Activated effector memory CD4-positive, alpha-beta T cell treated with anti-CD3 and anti-CD28 coated beads, Interleukin-2, amount 50 U/mL, for 16 hours (primary cell): Measurements from ENCODE around the gene CDCP2.
"Not testable (repeated sequence)": the region's sequence is repeated elsewhere in the genome, so short reads cannot be mapped to it uniquely, and the experiment has no call there.

Source experiments
- DNase-seq: peaks from one replicate; pipeline ENCODE4 v3.0.0-alpha.2; 2020

CDCP2 gene

DNA sequence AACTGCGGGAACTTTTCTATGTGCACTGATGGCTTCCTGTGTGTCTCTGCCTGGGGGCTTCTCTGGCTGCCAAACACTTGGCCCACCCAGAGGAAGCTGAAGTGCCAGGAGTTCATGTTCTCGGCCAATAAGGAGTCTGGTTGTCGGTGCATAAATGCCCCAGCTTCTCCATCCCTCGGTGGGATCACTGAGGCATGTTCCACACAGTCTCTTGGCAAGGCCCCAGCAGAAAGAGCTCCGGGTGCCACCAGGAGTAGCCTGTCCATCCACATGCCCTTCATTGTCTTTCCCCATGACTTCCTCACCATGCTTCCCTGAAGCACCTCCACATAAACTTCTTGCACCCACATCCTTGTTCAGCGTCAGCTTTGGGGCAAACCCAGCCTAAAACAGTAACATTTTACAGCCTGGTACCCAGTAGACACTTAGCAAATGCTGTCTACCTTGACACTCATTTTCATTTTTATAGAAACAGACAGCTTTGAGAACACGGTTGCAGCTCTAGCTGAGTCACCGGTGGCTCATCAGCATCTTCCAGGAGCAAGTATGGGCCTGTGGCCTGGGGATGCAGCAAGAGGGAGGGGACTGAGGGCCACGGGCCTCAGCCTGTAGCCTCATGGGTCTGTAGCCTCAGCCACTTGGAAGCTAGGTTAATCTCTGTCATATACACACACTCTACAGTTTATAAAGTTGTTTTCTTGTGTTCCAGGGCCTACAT, 14.8 kb upstream of the CDCP2 start:
- no peak for DNase-seq

DNA sequence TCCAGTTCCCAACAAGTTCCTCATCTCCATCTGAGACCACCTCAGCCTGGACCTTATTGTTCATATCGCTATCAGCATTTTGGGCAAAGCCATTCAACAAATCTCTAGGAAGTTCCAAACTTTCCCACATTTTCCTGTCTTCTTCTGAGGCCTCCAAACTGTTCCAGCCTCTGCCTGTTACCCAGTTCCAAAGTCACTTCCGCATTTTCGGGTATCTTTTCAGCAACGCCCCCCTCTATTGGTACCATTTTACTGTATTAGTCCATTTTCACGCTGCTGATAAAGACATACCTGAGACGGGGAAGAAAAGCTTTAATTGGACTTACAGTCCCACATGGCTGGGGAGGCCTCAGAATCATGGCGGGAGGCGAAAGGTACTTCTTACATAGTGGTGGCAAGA, 13.6 kb upstream of the CDCP2 start:
- not testable (repeated sequence) for DNase-seq

DNA sequence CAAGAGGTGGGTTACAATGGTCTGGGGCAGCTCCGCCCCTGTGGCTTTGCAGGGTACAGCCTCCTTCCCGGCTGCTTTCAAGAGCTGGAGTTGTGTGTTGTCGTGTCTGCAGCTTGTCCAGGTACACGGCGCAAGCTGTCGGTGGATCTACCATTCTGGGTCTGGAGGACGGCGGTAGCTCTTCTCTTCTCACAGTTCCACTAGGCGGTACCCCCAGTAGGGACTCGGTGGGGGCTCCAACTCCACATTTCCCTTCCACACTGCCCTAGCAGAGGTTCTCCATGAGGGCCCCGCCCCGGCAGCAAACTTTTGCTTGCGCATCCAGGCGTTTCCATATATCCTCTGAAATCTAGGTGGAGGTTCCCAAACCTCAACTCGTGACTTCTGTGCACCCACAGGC, 12.3 kb upstream of the CDCP2 start:
- no peak for DNase-seq

DNA sequence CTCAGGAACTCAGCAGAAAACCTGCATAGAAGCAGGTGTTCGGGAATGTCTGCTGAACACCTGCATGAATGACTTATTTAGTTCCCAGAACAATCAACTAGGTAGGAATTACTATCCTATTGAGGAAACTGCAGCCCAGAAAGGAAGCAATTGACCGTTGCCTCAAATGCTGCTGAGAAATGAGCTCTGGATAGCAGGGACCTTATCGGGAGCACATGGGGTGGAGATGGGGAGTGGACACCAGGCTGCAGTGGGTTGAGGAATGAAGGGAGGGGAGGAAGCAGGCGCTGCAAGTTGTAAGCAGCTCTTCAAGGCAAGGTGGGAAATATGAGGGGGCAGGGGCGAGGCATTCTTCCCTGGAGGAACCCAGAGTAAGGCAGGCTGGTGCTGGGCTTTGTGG, 10.8 kb upstream of the CDCP2 start:
- DNase-seq, result no peak

DNA sequence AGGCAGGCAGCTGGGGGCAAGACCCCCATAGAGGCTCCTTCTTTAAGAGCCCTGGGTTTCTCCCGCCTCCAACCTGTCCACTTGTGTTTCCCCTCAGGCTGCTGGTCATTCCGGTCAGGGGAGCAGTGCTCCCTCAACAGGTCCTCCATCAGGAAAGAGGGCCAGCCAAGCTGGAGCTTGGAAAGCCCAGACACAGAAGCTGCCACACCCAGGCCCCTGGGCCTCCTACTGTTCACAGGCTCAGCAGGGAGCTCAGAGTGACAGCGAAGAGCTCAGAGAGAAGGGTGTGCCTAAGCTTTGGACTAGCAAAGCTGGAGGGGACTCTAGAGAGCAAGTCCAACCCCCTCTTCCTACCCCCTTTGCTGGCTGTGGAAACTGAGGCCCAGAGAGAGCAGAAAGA, 10.3 kb upstream of the CDCP2 start:
- DNase-seq, result no peak

DNA sequence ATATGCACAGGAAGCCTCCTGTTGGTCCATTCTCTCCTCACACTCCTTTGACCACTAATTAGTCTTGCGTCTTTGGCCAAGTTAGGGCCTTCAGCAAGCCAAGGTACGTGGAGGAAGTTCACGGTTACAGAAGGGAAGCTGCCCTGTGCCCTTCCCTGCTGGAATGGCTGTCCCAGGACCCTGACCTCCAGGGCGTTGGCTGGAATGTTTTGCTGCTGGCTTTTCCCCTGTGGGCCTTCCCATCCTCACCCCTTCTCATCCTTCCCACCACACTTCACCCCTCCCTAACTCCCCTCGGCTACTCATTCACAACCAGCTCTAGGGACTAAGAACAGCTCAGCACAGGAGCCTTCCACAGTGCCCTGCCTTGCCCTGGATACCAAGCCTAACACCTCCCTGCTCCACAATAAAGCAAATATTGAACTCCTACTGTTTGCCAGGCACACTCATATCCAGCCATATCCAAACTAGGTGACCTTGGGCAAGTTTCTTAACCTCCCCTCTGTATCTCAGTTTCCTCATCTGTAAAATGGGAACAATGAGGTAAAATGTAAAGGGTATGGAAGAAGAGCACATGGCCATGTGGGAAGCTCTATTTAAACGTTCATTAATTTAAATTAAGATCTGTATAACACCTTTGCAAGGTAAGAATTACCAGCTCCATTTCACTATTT, 8.8 kb upstream of the CDCP2 start:
- no peak for DNase-seq

DNA sequence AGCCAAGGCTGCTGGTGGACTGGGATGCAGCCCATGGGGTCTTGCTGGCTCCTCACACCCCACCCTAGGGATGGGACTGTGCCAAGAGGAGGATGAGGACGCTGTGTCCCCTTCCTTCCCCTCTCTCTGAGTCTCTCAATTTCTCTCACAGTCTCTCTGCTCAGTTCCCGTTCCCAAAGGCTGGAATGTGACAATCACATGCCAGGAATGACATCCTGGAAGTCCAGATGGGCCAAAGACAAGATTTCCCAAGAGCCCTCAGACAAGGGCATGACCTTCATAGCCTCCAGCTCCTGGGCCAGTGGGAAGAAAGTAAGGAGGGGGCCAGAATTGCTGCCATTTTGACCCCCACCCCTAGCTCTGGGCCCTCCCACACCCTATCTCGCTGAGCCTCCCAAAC, 7.6 kb upstream of the CDCP2 start:
- no peak for DNase-seq

DNA sequence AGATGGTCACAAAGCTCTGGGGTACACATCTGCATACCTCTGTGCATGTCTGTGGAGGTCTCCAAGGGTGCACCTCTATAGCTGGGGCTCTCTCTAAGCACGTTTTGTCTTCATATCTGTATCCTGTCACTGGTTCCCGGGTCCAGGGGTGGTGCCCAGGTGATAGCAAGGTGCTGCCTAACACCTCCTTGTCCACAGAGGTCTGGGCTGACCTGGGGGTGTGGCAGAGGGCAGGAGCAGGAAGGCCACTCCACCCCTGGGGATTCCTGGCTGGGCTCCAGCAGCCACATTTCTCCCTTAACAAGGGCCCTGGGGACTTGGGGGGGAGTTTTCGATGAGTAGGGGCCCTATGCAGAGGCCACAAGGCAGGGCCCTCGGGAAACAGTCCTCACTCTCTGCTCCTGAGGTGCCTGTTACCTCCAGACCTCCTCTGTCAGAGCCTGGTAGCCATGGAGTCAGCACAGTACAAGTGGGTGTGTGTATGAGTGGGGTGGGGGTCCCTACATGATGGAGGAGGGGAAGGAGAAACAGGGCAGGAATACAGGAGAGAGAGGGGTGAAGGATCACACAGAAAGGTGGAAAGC, 7.0 kb upstream of the CDCP2 start:
- DNase-seq, result no peak

DNA sequence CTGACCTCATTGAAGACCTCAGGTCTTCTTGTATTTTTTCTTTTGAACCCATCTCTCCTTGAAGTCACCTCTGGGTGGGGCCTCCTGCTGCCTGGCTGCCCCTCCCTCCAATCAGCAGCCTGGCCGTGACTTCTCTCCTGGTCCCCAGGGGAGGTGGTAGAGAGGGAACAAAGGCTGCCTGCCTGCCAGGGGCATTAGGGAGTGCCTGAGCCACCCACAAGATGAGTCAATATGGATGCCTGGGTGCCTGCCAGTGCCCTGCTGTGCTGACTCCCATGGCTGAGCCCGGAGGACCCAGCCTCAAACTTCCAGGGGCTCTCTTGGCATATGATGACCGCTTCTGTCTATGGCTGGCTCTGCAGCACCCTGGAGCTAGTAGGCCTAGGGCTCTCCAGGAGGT, 5.3 kb upstream of the CDCP2 start:
- no peak for DNase-seq

DNA sequence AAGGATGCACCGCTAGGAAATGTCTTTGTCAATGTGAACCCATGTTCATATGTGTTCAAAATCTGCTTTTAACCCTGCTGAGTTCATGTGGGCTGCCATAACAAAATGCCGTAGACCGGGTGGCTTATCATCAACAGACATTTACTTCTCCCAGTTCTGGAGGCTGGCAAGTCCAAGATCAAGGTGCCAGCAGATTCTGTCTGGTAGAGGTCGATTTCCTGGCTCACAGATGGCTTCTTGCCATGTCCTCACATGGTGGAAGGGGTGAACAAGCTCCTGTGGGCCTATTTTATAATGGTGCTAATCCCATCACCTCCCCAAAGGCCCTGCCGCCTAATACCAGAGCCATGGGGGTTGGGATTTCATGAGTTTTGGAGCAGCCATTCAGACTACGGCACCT, 4.6 kb upstream of the CDCP2 start:
- DNase-seq, result no peak

DNA sequence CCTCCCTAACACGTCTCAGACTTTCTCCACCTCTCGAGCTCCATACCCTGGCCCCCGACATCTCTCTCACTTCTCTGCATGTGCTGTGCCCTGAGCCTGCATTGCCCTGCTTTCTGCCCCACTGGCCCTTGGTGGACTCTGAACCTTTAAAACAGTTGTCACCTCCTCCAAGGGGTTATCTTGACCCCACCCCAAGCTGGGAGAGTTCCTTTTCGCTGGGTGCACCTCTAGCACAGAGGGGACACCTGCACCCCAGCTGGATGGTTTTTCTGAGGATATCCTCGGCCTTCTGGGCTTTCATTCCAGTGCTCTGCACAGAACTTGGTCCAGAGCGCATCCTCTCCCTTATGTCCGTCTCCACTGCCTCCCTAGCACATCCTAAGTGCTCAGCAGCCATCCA, 4.2 kb upstream of the CDCP2 start:
- no peak for DNase-seq

DNA sequence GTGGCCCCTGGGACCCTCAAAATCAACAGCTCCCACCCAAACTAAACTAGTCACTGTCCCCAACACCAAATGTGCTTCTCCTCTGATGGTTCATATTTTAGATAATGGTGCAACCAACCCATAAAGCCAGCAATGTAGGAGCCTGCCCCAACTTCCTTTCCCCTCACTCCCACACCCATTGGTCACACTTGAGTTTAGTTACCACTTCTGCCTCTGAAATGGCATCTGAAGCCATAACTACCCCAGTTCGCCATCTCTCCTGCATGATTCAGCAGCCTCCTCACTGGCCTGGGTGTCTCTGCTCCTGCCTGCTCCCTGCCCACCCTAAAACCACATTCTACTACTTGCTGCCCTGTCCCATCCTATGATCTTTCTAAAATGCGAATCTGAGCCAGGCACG, 3.4 kb upstream of the CDCP2 start:
- no peak for DNase-seq

DNA sequence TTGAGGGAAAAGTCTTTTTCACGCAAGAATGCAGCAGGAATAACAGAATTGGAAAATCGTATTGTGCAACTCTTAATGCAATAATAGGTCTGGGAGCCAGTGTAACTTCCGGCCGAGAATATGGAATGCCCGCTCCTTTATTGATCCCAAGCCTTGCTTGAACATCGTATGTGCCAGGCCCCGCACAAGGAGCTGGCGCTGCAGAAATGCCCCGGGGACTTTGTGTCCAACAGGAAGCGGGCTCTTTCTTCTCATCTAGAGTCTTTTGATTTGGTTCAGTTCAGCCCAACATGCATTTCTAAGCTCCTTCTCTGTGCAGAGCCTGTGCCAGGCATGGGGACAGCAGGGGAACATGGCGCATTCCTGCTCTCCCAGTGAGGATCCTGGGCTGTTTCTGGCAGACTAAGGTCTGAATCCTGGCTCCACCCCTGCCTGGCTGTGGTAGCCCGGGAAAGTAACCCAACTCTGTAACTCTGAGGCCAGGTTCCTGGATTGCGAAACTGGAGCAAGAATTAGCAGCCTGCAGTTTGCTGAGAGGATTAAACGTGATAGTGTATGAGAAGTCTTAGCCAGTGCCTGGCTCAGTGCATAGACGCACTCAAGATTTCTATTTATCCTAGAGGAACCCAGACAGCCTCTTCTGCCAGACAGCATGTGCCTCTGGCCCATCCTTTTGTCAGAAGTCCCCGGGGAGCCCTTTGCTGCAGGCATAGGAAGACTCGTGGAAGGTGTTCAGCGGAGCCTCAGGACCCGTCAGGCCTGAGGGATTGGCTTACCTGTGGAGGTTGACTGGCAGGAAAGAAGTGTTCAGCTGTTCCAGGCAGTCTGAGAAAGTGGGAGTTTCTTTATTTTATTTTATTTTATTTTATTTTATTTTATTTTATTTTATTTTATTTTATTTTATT, 987 bp upstream of the CDCP2 start:
- DNase-seq, result no peak

DNA sequence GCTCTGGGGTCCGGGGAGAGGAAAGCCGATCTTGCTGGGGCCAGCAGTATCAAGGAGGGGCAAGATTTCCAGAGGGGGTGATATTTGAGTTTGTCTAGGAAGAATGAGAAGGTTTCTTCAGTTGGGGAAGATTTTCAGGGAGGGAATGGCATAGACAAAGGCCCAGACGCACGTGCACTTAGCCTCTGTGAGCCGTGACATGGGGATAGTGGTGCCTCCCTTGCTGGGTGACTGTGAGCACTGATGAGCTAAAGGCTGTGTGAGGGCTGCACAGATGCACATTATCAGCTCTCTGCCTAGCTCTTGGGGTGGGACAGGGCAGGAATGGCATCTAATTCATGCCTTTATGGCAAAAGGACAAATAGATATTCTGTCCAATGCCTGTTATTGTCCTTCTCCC, 1.8 kb downstream of the CDCP2 start:
- DNase-seq, result no peak

DNA sequence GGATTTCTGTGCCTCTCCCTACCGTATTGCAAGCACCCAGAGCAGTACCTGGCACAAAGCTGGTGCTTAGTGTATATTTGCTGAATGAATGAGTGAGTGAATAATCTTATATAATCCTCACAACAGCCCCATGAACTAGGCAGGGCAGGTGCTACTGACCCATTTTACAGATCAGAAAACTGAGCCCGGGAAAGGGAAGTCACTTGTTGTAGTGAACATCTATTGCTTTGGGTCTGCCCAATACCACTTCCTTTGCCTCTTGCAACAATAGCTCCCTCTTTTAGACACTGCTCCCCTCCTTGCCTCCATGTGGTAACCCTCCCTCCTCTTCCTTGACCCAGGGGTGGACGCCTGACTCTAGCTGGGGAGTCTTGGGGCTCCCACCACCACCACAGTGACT, 3.1 kb downstream of the CDCP2 start:
- DNase-seq, result no peak

DNA sequence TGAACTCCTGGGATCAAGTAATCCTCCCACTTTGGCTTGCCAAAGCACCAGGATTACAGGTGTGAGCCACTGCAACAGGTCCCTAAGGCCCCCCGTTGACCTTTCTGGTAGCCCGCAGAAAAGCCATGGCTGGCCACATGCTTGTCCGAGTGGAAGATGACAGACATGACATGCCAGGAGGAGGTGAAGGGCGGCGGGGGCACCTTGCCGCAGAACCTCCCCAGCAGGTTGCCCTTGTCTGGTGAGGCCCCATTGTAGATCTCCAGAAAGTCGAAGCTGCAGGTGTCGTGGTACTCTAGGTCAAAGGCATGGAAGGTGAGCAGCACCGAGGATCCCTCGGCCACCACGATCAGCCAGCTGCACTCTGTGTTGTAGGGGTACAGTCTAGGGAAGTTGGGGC, 8.4 kb downstream of the CDCP2 start:
- no peak for DNase-seq

DNA sequence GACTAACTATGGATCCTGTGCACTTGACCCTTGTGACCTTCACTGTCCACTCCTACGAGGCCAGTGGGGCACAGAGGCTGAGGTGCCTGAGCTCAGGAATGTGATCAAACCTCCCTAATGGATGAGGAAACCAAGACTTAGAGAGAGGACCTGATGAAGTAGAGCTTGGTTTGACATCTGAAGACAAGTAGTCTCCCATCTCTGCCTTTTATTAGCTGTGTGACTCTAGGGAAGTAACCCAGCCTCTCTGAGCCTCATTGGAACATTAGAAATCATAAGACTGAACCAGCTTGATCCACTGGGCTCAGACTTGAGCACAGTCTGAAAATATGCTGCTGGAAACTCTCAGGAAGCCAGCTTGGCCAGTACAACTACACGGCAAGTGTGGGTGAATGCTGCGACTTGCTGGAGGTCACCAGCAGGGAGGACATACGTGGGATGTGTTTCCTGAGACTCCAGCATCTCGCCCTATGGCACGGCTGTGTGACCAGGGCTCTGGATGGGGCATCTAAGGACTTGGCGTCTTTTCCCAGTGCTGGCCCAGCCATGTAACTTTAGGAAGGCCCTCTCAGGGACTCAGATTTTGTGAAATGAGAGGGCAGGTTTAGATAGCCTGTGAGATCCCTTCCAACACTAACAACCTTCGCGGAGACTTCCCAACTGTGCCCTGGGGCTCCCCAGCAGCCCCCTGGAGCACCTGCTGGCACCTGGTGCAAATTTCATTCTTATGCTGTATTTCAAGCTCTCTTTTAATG, 10.5 kb downstream of the CDCP2 start:
- DNase-seq, result no peak

DNA sequence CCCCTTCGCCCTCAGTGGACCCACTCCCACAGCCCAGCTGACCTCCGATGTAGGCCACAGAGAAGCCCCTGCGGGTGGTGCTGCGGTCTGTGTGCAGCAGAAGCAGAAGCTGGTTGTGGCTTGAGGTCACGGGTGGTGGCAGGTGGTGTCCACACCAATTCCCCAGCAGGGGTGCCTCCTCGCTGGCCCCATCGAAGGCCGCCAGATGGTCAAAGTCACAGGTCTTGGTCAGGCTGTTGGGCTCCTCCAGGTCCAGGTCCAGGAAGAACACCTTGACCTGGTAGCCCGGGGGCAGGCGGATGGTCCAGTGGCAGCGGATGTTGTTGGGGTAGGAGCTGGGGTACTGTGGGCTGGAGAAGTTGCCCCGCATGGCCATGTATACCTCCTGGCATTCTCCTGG, 13.1 kb downstream of the CDCP2 start:
- no peak for DNase-seq

DNA sequence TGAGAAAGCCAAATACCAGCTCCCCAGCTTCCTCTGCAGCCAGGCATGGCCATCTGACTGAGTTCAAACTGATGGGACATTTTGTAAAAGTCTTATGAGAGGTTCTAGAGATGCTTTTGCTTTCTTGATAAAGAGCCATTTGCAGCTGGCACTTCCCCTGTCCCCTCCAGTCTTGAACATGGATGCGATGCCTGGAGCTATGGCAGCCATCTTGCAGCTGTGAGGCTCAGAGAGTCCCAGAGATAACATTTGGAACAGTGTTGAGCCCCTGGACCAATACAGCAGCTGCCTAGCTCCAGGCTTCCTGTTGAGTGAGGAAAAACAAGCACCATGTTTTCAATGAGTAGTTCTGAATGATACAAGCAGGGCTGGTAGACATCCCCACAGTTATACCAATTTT, 13.8 kb downstream of the CDCP2 start:
- no peak for DNase-seq

DNA sequence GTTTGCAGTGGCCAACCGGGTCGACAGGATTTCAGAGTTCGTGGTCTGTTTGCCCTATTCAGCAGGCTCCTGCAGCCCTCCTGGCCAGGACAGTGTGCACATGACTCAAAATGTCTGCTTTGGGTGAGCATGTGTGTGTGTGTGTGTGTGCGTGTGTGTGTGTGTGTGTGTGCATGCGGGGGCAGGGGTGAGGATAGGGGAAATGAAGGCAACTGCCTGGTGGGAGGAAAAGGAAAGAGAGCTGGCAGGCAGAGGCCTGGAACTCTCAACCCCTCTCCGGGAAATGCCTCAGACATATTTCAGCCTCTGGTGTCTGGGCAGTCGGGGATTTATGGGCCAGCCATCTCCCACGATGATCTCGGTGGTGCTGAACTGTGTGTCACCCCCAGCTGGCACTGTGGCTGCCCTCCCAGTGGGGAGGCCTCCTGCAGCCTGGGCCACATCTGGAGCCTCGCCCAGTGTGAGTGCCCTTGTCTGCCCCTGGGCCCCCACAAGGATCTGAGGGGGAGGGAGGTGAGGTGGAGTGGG, 15.2 kb downstream of the CDCP2 start:
- DNase-seq, result no peak

DNA sequence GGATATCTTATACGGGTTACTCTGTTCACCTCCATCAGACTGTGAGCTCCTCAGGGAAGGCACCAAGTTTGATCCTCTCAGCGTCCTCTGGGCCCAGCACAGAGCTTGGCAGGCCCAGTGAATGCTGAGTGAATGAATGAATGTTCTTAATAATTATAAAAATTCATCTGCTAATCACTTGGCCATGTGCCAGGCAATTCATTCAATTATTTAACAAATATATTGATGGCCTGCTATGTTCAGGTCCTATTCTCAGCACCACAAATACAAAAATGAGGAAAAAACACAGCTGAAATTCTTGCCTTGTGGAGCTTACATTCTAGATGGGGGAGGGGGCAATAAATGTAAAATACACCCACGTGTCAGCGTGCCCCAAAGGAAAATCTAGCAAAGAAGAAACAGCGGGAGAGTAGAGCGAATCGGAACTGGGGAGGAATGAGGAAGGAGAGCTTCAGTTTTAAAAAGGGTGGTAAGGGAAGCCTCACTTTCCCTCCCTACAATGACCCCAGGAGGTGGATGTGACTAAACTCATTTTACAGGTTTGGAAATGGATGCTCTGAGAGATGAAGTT, 15.8 kb downstream of the CDCP2 start:
- no peak for DNase-seq

DNA sequence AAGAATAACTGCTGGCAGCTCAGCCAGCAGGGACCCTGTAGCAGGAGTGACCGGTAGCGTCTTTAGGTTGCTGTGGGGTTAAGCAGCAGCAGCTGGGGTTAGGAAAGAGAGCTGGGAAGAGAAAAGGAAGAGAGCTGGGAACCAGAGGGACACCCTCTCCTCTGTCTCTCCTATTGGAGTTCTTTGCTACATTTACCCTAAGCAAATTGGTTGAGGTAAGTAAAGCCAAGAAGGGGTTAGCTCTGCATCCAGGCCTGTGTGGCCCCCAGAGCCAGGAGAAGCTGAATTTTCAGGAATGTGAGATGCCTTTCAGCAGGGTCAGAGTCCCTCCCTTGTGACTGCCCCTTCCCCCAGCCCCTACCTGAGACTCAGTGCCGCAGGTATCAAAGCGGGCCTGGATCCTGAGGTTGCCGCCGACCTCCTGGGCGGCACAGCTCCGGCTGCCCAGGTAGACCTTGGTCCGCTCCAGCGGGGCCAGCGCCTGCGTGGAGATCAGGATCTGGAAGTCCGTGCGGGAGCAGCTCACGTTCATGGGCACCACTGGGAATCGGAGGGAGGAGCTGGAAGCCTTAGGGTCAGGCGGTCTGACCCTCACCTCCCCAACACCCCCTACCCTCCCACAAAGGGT, 16.4 kb downstream of the CDCP2 start:
- no peak for DNase-seq
